GM19455 (cell line): ENCODE measurements around the gene HNRNPA3.
A peak's percentile ranks its signal among the peaks of the same experiment; 100 is the strongest.
"Not testable (repeated sequence)": the region's sequence is repeated elsewhere in the genome, so short reads cannot be mapped to it uniquely, and the experiment has no call there.

Source experiments
- ATAC-seq: cut with Tn5 transposase; IDR thresholded peaks from one replicate; pipeline ENCODE4 v1.9.1; 2021; ENCODE audit not compliant: unreplicated experiment

HNRNPA3 gene

GRCh38 chr2:177254433-177255226 lies 42.0 kb downstream of the HNRNPA3 start:
- ATAC-seq: no peak

- ATAC-seq: no peak
Measured at GRCh38 chr2:177255227-177255601, 42.6 kb downstream of the HNRNPA3 start.

- no peak for ATAC-seq
Measured at GRCh38 chr2:177256026-177256425, 43.4 kb downstream of the HNRNPA3 start.

GRCh38 chr2:177256695-177257094 lies 44.1 kb downstream of the HNRNPA3 start:
- no peak for ATAC-seq

- ATAC-seq: no peak
Measured at GRCh38 chr2:177257471-177257870, 44.9 kb downstream of the HNRNPA3 start.

GRCh38 chr2:177258059-177258458 lies 45.5 kb downstream of the HNRNPA3 start:
- ATAC-seq: no peak

GRCh38 chr2:177260379-177260778 lies 47.8 kb downstream of the HNRNPA3 start:
- ATAC-seq: no peak

- ATAC-seq: no peak
Measured at GRCh38 chr2:177261116-177262060, 48.8 kb downstream of the HNRNPA3 start.

- no peak for ATAC-seq
Measured at GRCh38 chr2:177262092-177262491, 49.5 kb downstream of the HNRNPA3 start.

GRCh38 chr2:177262958-177263450 lies 50.4 kb downstream of the HNRNPA3 start:
- no peak for ATAC-seq

- peak; percentile 52 for ATAC-seq
Measured at GRCh38 chr2:177263451-177264208, 51.0 kb downstream of the HNRNPA3 start.

- peak; percentile 25 for ATAC-seq
Measured at GRCh38 chr2:177264209-177264692, 51.7 kb downstream of the HNRNPA3 start.

GRCh38 chr2:177264693-177265587 lies 52.3 kb downstream of the HNRNPA3 start, which contains the start of gene NFE2L2:
NFE2L2 (minus strand) TSS chr2:177264727; CDS start chr2:177264576, 151 bp downstream.
- peak; percentile 66 for ATAC-seq

GRCh38 chr2:177265824-177266817 lies 53.5 kb downstream of the HNRNPA3 start:
- no peak for ATAC-seq

GRCh38 chr2:177266955-177267354 lies 54.4 kb downstream of the HNRNPA3 start:
- not testable (repeated sequence) for ATAC-seq

- ATAC-seq: no peak
Measured at GRCh38 chr2:177268187-177268871, 55.7 kb downstream of the HNRNPA3 start.

GRCh38 chr2:177268901-177269300 lies 56.3 kb downstream of the HNRNPA3 start:
- no peak for ATAC-seq

- ATAC-seq: no peak
Measured at GRCh38 chr2:177270531-177270930, 57.9 kb downstream of the HNRNPA3 start.
